ENCODE results near the gene IRF7. TPM values are rescaled to one million over a fixed set of nuclear protein-coding genes. Genes with fewer than 3 reads are reported as not detected.

IRF7 gene
- total and polyA plus RNA-seq, 2 donors from 2014 or later, result 21.5 to 36.7 TPM

- peaks cover 0 to 44% (median 25%) of the 10 kb centered on the region in 3 donors for H3K36me3 ChIP-seq (ENCODE audit: control insufficient read depth in 2 of 3, insufficient read depth in 3 of 3, low read length in 3 of 3)
Observed at GRCh38 chr11:595400-595799, 20.4 kb downstream of the IRF7 start.

GRCh38 chr11:593347-593746 lies 22.4 kb downstream of the IRF7 start:
- Histone ChIP-seq H3K36me3 (ENCODE audit: control insufficient read depth in 2 of 3, insufficient read depth in 3 of 3, low read length in 3 of 3) (peaks cover 0 to 51% (median 30%) of the 10 kb centered on the region in 3 donors), H3K9me3 (ENCODE audit: control insufficient read depth in 2 of 3, insufficient read depth in 1 of 3, low read length in 3 of 3) (no peaks in the 10 kb centered on the region), H3K27me3 (ENCODE audit: control insufficient read depth, insufficient read depth, low read length) (no peaks in the 10 kb centered on the region), H3K9ac (ENCODE audit: low read length in 3 of 3) (no peak overlapping the region), H3K4me3 (ENCODE audit: low read length in 3 of 3) (no peak overlapping the region), H3K4me1 (ENCODE audit: control insufficient read depth in 2 of 3, insufficient read depth in 2 of 3, low read depth in 1 of 3, low read length in 3 of 3) (no peaks in the 10 kb centered on the region), H3K27ac (ENCODE audit: low read depth in 2 of 2, low read length in 2 of 2) (no peak overlapping the region)
- intact Hi-C loops (cut with DNase I), result no loop called here
- DNase-seq (no peak), FAIRE-seq (no peak)
- TF ChIP-seq, protein P1, sequence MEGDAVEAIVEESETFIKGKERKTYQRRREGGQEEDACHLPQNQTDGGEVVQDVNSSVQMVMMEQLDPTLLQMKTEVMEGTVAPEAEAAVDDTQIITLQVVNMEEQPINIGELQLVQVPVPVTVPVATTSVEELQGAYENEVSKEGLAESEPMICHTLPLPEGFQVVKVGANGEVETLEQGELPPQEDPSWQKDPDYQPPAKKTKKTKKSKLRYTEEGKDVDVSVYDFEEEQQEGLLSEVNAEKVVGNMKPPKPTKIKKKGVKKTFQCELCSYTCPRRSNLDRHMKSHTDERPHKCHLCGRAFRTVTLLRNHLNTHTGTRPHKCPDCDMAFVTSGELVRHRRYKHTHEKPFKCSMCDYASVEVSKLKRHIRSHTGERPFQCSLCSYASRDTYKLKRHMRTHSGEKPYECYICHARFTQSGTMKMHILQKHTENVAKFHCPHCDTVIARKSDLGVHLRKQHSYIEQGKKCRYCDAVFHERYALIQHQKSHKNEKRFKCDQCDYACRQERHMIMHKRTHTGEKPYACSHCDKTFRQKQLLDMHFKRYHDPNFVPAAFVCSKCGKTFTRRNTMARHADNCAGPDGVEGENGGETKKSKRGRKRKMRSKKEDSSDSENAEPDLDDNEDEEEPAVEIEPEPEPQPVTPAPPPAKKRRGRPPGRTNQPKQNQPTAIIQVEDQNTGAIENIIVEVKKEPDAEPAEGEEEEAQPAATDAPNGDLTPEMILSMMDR (IDR thresholded peaks at IDR 0.05; ENCODE audit: borderline replicate concordance, extremely low read depth, insufficient read depth), result no peak

More at GRCh38 chr11:595400-595799, 20.4 kb downstream of the IRF7 start:
- H3K9ac ChIP-seq (ENCODE audit: low read length in 3 of 3), result no peak overlapping the region
- intact Hi-C loops (cut with DNase I), result no loop called here
- no peak overlapping the region for H3K4me3 ChIP-seq (ENCODE audit: low read length in 3 of 3)
- no peaks in the 10 kb centered on the region for H3K9me3 ChIP-seq (ENCODE audit: control insufficient read depth in 2 of 3, insufficient read depth in 1 of 3, low read length in 3 of 3)
- FAIRE-seq, result no peak
- TF ChIP-seq, protein P1 (IDR thresholded peaks at IDR 0.05; ENCODE audit: borderline replicate concordance, extremely low read depth, insufficient read depth), result no peak
- H3K27me3 ChIP-seq (ENCODE audit: control insufficient read depth, insufficient read depth, low read length), result no peaks in the 10 kb centered on the region
- H3K27ac ChIP-seq (ENCODE audit: low read depth in 2 of 2, low read length in 2 of 2), result no peak overlapping the region
- no peaks in the 10 kb centered on the region for H3K4me1 ChIP-seq (ENCODE audit: control insufficient read depth in 2 of 3, insufficient read depth in 2 of 3, low read depth in 1 of 3, low read length in 3 of 3)
- no peak for DNase-seq

GRCh38 chr11:592918-593317 lies 22.8 kb downstream of the IRF7 start:
- Histone ChIP-seq H3K36me3 (ENCODE audit: control insufficient read depth in 2 of 3, insufficient read depth in 3 of 3, low read length in 3 of 3) (peaks cover 0 to 49% (median 30%) of the 10 kb centered on the region in 3 donors), H3K4me3 (ENCODE audit: low read length in 3 of 3) (no peak overlapping the region), H3K9ac (ENCODE audit: low read length in 3 of 3) (no peak overlapping the region), H3K9me3 (ENCODE audit: control insufficient read depth in 2 of 3, insufficient read depth in 1 of 3, low read length in 3 of 3) (no peaks in the 10 kb centered on the region), H3K4me1 (ENCODE audit: control insufficient read depth in 2 of 3, insufficient read depth in 2 of 3, low read depth in 1 of 3, low read length in 3 of 3) (no peaks in the 10 kb centered on the region), H3K27me3 (ENCODE audit: control insufficient read depth, insufficient read depth, low read length) (no peaks in the 10 kb centered on the region), H3K27ac (ENCODE audit: low read depth in 2 of 2, low read length in 2 of 2) (no peak overlapping the region)
- DNase-seq, result no peak
- FAIRE-seq, result no peak
- TF ChIP-seq, protein P1 (IDR thresholded peaks at IDR 0.05; ENCODE audit: borderline replicate concordance, extremely low read depth, insufficient read depth), result no peak
- intact Hi-C loops (cut with DNase I), result no loop called here

DNA sequence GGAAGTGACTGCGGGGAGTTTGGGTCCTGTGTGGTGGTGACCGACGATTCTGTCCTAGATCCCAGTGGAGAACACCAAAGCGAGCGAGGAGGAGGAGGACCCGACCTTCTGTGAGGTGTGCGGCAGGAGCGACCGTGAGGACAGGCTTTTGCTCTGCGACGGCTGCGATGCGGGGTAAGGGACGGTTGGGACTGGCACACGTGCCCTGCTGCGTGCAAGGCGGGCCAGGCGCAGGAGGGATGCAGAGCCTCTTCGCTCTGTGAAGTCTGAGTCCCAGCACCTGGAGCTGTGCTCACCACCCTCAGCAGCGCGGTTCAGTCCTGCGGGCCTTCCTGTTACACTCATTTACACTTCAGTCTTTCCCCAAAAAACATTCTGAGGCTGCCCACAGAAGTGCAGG lies 23.2 kb downstream of the IRF7 start:
- Histone ChIP-seq H3K4me1 (ENCODE audit: control insufficient read depth in 2 of 3, insufficient read depth in 2 of 3, low read depth in 1 of 3, low read length in 3 of 3) (no peaks in the 10 kb centered on the region), H3K36me3 (ENCODE audit: control insufficient read depth in 2 of 3, insufficient read depth in 3 of 3, low read length in 3 of 3) (peaks cover 0 to 52% (median 31%) of the 10 kb centered on the region in 3 donors), H3K9ac (ENCODE audit: low read length in 3 of 3) (no peak overlapping the region), H3K27me3 (ENCODE audit: control insufficient read depth, insufficient read depth, low read length) (no peaks in the 10 kb centered on the region), H3K27ac (ENCODE audit: low read depth in 2 of 2, low read length in 2 of 2) (no peak overlapping the region), H3K4me3 (ENCODE audit: low read length in 3 of 3) (no peak overlapping the region), H3K9me3 (ENCODE audit: control insufficient read depth in 2 of 3, insufficient read depth in 1 of 3, low read length in 3 of 3) (no peaks in the 10 kb centered on the region)
- intact Hi-C loops (cut with DNase I), result no loop called here
- no peak for DNase-seq
- TF ChIP-seq, protein P1 (IDR thresholded peaks at IDR 0.05; ENCODE audit: borderline replicate concordance, extremely low read depth, insufficient read depth), result no peak
- no peak for FAIRE-seq

All from kidney (tissue), 14 donors.